Neutrophil (primary cell): ENCODE results near the gene ADCY1.

Source experiments
- H3K27ac ChIP-seq: fragments of 200-600 bp; sonication (generic); 2 replicates; pipeline ENCODE4 v1.5.1; 2016; ENCODE audit warnings: mild to moderate bottlenecking, moderate library complexity
- H3K27me3 ChIP-seq: fragments of 200-600 bp; sonication (generic); 2 replicates; pipeline ENCODE4 v1.6.0; 2016; ENCODE audit warnings: mild to moderate bottlenecking
- H3K36me3 ChIP-seq: fragments of 200-600 bp; sonication (generic); 2 replicates; pipeline ENCODE4 v1.5.1; 2017
- H3K4me1 ChIP-seq, 2 experiments: fragments of 200-600 bp in 1 of 2; sonication (generic) in 1 of 2; 1 replicate in 1 of 2; 2 replicates in 1 of 2; pipeline versions ENCODE4 v1.5.1 to v1.6.1; 2013 to 2016; ENCODE audit warnings: low read depth in 1 of 2, low read length in 1 of 2, mild to moderate bottlenecking in 1 of 2, moderate library complexity in 1 of 2; ENCODE audit not compliant: control insufficient read depth in 1 of 2, insufficient read depth in 1 of 2
- H3K4me3 ChIP-seq, 2 experiments: fragments of 200-600 bp in 1 of 2; sonication (generic) in 1 of 2; 1 replicate in 1 of 2; 2 replicates in 1 of 2; pipeline ENCODE4 v1.5.1; 2013 to 2016; ENCODE audit warnings: low read depth in 1 of 2, low read length in 1 of 2, mild to moderate bottlenecking in 1 of 2, moderate library complexity in 1 of 2
- H3K9me3 ChIP-seq: fragments of 200-600 bp; sonication (generic); 2 replicates; pipeline ENCODE4 v1.5.1; 2016
- TF ChIP-seq, protein P1 (sequence below): fragments of 200-600 bp; sonication (generic); IDR thresholded peaks from 2 replicates; pipeline ENCODE4 v1.5.1; 2016; ENCODE audit warnings: antibody characterized with exemption

Gene ADCY1

GRCh38 chr7:45582136-45582749, 8.1 kb downstream of the ADCY1 start:
- TF ChIP-seq, protein P1, sequence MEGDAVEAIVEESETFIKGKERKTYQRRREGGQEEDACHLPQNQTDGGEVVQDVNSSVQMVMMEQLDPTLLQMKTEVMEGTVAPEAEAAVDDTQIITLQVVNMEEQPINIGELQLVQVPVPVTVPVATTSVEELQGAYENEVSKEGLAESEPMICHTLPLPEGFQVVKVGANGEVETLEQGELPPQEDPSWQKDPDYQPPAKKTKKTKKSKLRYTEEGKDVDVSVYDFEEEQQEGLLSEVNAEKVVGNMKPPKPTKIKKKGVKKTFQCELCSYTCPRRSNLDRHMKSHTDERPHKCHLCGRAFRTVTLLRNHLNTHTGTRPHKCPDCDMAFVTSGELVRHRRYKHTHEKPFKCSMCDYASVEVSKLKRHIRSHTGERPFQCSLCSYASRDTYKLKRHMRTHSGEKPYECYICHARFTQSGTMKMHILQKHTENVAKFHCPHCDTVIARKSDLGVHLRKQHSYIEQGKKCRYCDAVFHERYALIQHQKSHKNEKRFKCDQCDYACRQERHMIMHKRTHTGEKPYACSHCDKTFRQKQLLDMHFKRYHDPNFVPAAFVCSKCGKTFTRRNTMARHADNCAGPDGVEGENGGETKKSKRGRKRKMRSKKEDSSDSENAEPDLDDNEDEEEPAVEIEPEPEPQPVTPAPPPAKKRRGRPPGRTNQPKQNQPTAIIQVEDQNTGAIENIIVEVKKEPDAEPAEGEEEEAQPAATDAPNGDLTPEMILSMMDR = no peak
- Histone ChIP-seq H3K9me3 (no peaks in the 10 kb centered on the region), H3K4me3 (no peak overlapping the region), H3K4me1 (no peaks in the 10 kb centered on the region), H3K27ac (no peak overlapping the region), H3K36me3 (no peaks in the 10 kb centered on the region), H3K27me3 (peaks cover 21% of the 10 kb centered on the region)

DNA sequence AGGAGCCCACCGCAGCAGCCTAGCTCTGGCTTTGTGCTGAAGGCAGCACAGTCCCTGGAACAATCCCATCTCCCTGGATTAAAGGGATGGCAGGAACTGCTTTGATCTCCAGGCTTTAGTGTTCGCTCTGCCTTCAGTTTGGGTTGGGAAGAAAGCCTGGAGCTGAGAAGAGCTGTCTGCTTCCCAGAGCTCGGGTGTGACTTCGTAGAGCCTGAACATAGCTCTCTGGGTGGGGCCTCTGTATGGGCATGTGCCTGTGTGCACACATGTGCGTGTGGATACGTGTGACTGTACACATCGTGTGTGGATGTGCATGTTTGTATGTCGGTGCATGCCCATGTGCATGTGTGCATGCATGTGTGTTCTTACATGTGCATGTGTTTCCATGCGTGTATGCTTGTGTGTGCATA, 8.7 kb downstream of the ADCY1 start:
- Histone ChIP-seq H3K27me3 (peaks cover 14% of the 10 kb centered on the region), H3K36me3 (no peaks in the 10 kb centered on the region), H3K9me3 (no peaks in the 10 kb centered on the region), H3K4me3 (no peak overlapping the region), H3K4me1 (no peaks in the 10 kb centered on the region), H3K27ac (no peak overlapping the region)
- TF ChIP-seq, protein P1 = no peak

DNA sequence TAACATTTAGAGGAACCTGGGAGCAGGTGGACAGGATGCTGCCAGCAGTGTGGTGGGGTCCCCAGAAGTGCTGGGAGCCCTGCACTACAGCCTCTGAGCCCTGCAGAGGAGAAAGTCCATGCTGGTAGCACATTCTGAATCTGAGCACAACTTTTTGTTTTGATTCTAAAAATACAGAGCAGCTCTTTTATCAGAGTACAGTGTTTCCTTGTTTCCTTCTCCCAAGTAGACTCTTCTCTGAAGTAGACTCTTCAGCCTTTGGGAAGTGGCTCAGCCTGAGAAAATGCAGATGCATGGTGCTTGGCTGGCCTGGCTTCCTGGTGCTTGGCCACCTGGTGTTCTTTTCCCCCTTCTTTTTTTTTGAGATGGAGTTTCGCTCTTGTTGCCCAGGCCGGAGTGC, 9.1 kb downstream of the ADCY1 start:
- Histone ChIP-seq H3K4me3 (no peak overlapping the region), H3K9me3 (no peaks in the 10 kb centered on the region), H3K27me3 (peaks cover 10% of the 10 kb centered on the region), H3K36me3 (no peaks in the 10 kb centered on the region), H3K27ac (no peak overlapping the region), H3K4me1 (no peaks in the 10 kb centered on the region)
- TF ChIP-seq, protein P1 = no peak

- Histone ChIP-seq H3K4me1 (no peaks in the 10 kb centered on the region), H3K9me3 (no peaks in the 10 kb centered on the region), H3K27me3 (no peaks in the 10 kb centered on the region), H3K4me3 (no peak overlapping the region), H3K27ac (no peak overlapping the region), H3K36me3 (no peaks in the 10 kb centered on the region)
- TF ChIP-seq, protein P1 = no peak
Observed at GRCh38 chr7:45584261-45585210, 10.4 kb downstream of the ADCY1 start.

GRCh38 chr7:45585628-45586027, 11.5 kb downstream of the ADCY1 start:
- no peaks in the 10 kb centered on the region for H3K27me3 ChIP-seq
- no peaks in the 10 kb centered on the region for H3K36me3 ChIP-seq
- no peaks in the 10 kb centered on the region for H3K4me1 ChIP-seq
- no peak overlapping the region for H3K4me3 ChIP-seq
- no peaks in the 10 kb centered on the region for H3K9me3 ChIP-seq
- no peak overlapping the region for H3K27ac ChIP-seq
- TF ChIP-seq, protein P1 = no peak
